CD4-positive, alpha-beta T cell treated with Interleukin-6 for 4 hours (primary cell): ENCODE data around the gene INO80C.
A peak's percentile ranks its signal among the peaks of the same experiment; 100 is the strongest.

ENCODE experiments used
- DNase-seq: peaks from one replicate; pipeline ENCODE4 v3.0.0-alpha.2; 2020; ENCODE audit warnings: mixed read lengths

The INO80C gene

GRCh38 chr18:35497370-35498197 lies at the start of gene INO80C:
TSS of gene INO80C (minus strand) at chr18:35497960. CDS start at chr18:35497874, 86 bp downstream.
- DNase-seq = peak; percentile 94

DNA sequence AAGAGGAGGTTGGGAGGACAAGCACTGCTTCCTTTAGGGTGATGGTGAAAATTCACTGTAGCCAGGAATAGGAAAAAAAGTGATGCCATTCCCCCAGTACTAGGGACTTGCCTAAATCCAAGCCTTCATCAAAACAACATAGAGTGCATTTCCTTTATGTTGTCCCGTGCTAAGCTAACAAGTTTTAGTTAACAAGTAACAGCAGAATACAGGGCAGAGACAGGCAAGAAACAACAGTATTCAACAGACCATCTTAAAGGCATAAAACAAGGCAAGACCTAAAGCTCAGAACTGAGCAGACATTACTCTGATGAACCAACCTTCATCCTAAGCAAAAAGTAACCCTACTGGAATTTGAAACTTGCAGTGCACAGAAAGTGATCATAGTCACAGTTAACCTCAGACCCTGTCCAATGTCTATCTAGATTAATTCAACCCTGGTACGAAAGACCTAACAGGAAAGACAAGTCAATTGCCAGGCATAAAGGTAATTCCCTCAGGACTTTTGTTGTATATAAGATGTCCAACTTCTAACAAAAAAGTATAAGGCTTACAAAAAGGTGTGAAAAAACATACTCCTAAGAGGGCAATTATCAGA lies 49.3 kb upstream of the INO80C start:
- DNase-seq = no peak

DNA sequence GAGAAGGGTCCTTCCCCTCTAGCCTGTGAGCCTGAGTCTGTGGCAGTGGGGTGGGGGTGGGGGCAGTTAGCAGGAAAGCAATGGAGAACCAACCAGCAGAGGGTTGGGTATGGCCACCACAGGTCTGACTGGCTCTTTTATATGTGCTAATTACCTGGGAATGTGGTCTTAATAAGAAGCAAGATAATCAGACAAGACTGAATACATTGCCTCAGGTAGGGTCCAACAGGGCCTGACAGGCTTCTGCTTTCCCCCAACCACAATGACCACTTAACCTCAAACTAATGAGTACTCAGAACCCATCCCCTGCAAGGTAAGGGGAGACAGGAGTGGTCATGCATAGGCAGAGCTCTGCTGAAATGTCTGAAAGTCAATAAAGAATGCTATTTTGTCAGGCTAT lies 44.6 kb upstream of the INO80C start:
- no peak for DNase-seq

DNA sequence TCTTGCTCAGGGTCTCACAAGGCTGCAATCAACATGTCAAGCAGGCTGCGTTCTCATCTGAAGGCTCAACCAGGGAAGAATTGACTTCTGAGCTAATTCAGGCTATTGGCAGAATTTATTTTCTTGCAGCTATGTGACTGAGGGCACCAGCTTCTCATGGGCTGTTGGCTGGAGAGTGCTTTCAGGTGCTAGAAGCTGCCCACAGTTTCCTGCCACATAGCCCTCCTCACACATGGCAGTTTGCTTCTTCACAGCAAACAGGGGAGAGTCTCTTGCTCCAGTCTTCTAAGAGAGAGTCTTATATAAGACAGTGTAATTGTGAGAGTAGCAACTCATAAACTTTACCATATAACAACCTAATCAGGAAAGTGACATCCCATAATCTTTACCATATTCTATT lies 37.5 kb upstream of the INO80C start:
- DNase-seq = no peak

- DNase-seq = no peak
These were observed 36.2 kb upstream of the INO80C start for GRCh38 chr18:35533916-35534405.

GRCh38 chr18:35528749-35529274 lies 31.1 kb upstream of the INO80C start:
- DNase-seq = no peak

DNA sequence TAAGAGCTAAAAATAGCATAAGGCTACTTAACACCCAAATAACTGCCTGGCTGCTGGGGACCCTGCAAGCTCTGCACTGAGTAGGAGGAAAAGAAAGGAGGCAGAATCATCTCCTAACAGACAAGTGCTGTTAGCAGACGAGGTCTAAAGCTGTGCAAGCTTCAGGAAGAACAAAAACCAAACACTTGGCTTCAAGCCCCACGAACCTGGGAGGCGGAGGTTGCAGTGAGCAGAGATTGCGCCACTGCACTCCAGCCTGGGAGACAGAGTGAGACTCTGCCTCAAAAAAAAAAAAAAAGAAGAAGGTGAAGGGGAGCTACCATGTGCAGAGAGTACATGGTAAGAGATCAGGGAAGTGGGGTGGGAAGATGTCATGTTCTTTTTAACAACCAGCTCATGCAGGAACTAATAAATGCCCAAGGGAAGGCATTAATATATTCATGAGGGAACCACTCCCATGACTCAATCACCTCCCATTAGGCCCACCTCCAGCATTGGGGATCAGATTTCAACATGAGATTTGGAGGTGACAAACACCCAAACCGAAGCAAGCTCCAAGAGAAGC lies 28.8 kb upstream of the INO80C start:
- DNase-seq = no peak

- DNase-seq = no peak
These were observed 28.2 kb upstream of the INO80C start for GRCh38 chr18:35525795-35526494.

- no peak for DNase-seq
These were observed 26.5 kb upstream of the INO80C start for GRCh38 chr18:35524226-35524625.

- DNase-seq = no peak
These were observed 24.6 kb upstream of the INO80C start for GRCh38 chr18:35522130-35522959.

DNA sequence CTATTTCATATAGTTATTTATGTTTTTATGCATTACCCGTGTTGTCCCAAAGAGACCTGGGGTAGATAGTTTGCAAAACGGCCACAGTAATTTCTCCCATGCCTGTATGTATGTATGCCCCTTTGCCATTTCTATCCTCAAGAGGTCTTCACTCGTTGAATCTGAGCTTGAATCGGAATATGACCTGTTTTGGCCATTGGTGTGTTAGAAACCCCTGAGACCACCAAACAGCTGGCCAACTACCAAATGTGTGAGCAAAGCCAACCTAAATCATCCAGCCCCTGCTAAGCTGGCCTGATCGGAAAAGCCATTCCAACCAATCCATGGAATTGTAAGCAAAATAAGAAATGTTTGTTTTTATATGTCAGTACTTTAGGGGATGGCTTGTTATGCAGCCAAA lies 23.4 kb upstream of the INO80C start:
- DNase-seq = no peak

DNA sequence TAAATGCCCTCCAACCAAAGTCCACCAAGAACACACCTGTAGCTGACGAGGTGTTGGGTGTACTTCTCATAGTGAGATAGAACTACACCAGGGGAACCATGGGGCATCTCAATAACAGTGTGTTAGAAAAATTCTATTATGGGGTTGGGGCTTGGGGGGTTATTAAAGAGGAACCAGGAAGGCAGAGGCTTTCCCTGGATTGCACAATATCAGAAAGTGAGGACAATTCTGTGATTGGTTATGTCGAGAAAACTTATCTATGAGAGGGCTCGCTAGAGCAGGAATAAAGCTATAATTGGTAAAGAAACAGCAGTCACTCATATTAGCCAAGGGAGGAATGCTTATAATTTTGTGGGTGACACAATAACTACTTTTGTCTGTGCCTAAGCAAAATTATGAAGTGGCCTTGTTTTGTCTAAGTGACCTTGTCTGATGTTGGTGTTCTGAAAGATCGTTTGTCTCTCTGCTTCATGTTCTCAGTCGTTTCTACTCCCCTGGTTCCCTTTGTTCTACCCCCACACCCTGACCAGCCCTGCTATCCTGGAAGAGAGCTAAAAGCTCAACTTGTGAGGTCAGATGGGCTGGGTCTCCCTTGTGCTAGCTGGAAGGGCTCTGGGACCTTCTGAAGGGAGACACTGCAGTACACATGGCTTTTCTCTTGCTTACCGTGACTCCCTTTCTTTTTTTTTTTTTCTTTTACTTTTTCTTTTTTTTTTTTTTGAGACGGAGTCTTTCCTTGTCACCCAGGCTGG lies 21.6 kb upstream of the INO80C start:
- DNase-seq = no peak

DNA sequence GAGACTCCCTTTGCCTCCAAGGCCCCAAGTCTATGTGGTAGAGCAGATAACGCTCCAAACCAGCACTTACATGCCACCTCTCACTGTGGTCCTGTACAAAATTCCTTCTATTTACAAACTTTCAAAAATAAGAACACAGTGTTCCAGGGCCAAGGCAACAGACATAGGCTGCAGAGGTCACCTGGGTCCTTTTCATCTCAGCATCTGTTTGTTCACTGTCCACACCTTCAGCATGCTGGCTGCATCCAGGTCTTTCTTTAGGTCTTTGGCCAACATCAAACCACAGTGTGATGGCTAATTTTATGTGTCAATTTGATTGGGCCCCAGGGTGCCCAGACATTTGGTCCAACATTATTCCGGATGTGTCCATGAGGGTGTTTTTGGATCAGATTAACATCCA lies 20.0 kb upstream of the INO80C start:
- DNase-seq = no peak

DNA sequence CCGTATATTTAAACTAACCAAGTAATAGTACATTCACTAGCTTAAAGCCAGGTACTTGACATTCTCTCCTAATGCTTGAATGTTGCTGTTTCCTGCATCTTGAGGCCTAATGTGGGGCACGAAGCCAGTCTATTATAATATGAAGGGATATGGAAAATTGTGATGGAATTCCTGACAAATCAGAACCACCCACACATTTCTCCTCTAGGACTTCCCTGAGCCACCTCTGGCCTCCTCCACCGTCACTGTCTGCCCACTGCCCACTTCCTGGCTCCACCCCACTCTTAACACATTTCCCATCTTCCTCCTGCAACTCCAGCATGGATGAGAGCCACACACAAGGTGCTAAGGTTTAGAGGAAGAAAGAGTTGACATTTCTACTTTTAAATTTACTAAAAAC lies 19.0 kb upstream of the INO80C start:
- DNase-seq = no peak

- DNase-seq = no peak
These were observed 18.6 kb upstream of the INO80C start for GRCh38 chr18:35516351-35516750.

DNA sequence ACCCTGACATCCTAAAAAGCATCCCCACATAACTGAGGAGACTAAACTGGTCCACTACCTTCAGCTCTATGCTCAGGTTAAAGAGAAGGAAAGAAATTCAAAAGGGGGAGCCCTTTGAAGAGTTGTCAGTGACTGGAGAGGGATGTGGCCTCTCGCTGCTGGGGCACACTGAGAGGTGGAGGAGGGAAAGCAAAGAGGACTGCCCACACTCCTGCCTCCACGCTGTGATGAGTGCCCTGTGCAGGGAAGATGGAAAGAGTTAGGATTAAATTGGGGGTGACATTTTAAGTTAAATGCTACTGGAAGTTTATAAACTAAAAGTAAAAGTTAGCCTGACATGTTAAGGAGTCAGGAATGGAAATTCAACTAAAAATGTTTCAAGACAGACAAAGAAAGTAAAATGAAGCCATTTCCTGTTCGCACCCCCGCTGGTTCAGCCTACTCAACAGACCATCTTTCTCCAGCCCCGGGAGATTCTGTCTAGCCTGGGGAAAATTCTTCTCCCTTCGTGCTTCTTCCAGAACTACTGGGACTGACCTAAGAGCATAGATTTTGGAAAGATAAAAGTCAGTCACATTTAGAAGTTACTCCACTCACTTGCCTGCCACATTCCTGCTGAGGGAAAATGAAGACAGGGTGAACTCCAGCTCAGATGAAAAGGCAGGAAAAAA lies 17.8 kb upstream of the INO80C start:
- DNase-seq = no peak

GRCh38 chr18:35514752-35515459 lies 17.1 kb upstream of the INO80C start:
- DNase-seq = no peak

DNA sequence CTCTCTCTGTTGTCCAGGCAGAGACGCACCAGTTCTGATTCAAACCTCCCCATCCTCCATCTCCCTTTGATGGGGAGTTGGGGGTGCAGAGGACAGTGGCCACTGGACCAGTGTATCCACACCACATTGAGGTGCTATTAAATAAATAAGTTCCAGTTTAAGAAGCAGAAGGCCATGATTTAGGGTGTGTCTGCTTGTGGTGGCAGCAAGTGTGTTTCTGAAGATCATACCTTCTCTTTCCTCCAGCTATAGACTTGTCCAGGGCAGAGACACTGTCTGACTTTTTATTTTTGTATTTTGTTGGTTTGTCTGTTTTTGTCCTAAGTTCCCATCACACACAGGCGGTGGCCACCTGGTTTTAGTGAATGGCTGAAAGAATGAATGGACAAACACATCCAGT lies 16.5 kb upstream of the INO80C start:
- DNase-seq = no peak

GRCh38 chr18:35513181-35513936 lies 15.6 kb upstream of the INO80C start:
- no peak for DNase-seq
